Heart left ventricle (tissue), 16 donors: ENCODE data around the gene THAP4. TPM values are rescaled to one million over a fixed set of nuclear protein-coding genes. Genes with fewer than 3 reads are reported as not detected.
A peak's percentile ranks its signal among the peaks of the same experiment; 100 is the strongest.

Source experiments
- ATAC-seq, 4 donors: fragments of 200-7000 bp; cut with Tn5 transposase; one replicate each; pipeline ENCODE4 v1.9.1; 2020 to 2022; ENCODE audit warnings: moderate library complexity in 4 of 4, mild to moderate bottlenecking in 3 of 4, moderate number of reproducible peaks in 1 of 4
- DNase-seq, 5 donors: peaks; one replicate each; pipeline ENCODE4 v3.0.0-alpha.2; 2020
- H3K27ac ChIP-seq, 12 donors: fragments of 200-600 bp; sonication (generic) in 4 of 12; one replicate each; pipeline versions ENCODE4 v1.5.0 to v1.8.0; 2016 to 2022; ENCODE audit warnings: mild to moderate bottlenecking in 2 of 12
- H3K27me3 ChIP-seq, 9 donors: fragments of 200-600 bp; sonication (generic) in 2 of 9; one replicate each; pipeline versions ENCODE4 v1.5.1 to v1.8.0; 2016 to 2022; ENCODE audit warnings: mild to moderate bottlenecking in 3 of 9
- H3K36me3 ChIP-seq, 9 donors: fragments of 200-600 bp; sonication (generic) in 2 of 9; one replicate each; pipeline versions ENCODE4 v1.5.0 to v1.8.0; 2018 to 2022; ENCODE audit warnings: mild to moderate bottlenecking in 2 of 9
- H3K4me1 ChIP-seq, 12 donors: fragments of 200-600 bp; sonication (generic) in 4 of 12; one replicate each; pipeline versions ENCODE4 v1.5.0 to v1.8.0; 2016 to 2022; ENCODE audit warnings: mild to moderate bottlenecking in 3 of 12
- H3K4me3 ChIP-seq, 12 donors: fragments of 200-600 bp; sonication (generic) in 4 of 12; one replicate each; pipeline versions ENCODE4 v1.5.0 to v1.8.0; 2017 to 2022; ENCODE audit warnings: mild to moderate bottlenecking in 9 of 12, moderate library complexity in 4 of 12
- H3K9me3 ChIP-seq, 12 donors: fragments of 200-600 bp; sonication (generic) in 4 of 12; one replicate each; pipeline versions ENCODE4 v1.5.0 to v1.8.0; 2016 to 2022; ENCODE audit warnings: mild to moderate bottlenecking in 1 of 12
- POLR2A ChIP-seq, 2 donors: fragments of 450-650 bp; IDR thresholded peaks; one replicate each; pipeline ENCODE4 v1.6.1; 2017; ENCODE audit warnings: antibody characterized with exemption in 2 of 2, mild to moderate bottlenecking in 2 of 2, moderate library complexity in 2 of 2
- WGBS, 4 donors: extraction: QIAGEN DNeasy Blood & Tissue Kit in 2 of 4; methylation state at CpG; one replicate each; pipeline versions ENCODE4 v1.1.5 to v1.1.7; 2013 to 2018; 5-methylcytosine and 5-hydroxymethylcytosine counted together
- intact Hi-C, 10 donors: fragments of 100-400 bp; cut with DNase I; formaldehyde crosslinking; loops; one replicate each; pipeline versions ENCODE4 v1.11.1 to v1.14.2; 2022
- polyA plus RNA-seq, 2 donors: library from polyadenylated mRNA; stranded (reverse); fragments of 200-250 nt; gene quantifications; one replicate each; pipeline ENCODE4 v1.2.3, GENCODE V29; 2013
- total RNA-seq, 9 donors: library from RNA; depleted of rRNA in 2 of 9; stranded (reverse); fragments of >200 nt in 2 of 9; fragmentation: NEBNext Ultra II Directional in 3 of 9; extraction: Animal tissue kit (Norgen Biotek cat#: 25700) in 3 of 9; gene quantifications; one replicate each; pipeline versions ENCODE4 v1.1.0 to v1.2.4, GENCODE V29; 2016 to 2023
- TF ChIP-seq, protein P1 (sequence below), 12 donors: fragments of 200-600 bp; sonication (generic) in 4 of 12; IDR thresholded peaks; one replicate each; pipeline versions ENCODE4 v1.5.0 to v1.8.0; 2018 to 2022; ENCODE audit warnings: antibody characterized with exemption in 12 of 12, mild to moderate bottlenecking in 5 of 12
- donor health status: ischemic (EF 13 %, LVEDD 7.1; RV severe dilation, severe dysfunction).
- donor health status: healthy with polysubstance abuse.
- donor health status: DM: no; HTN: yes; CAD: no.
- donor health status: DM: no; HTN: no; CAD: no.
- donor health status: ischemic (EF 25% LVEDD 6.9; RV normal size, moderate dysfunction).
- donor health status: ischemic (EF 25% LVEDD 5.7; RV mildly dilated, moderate dysfunction).
- donor health status: healthy.
- donor health status: DM: yes; HTN: yes; CAD: no.
- donor health status: ischemic (EF 35%, LVEDD 5.7; RV mildly dilated, moderate dysfunction).
- donor health status: nonischemic (EF 11% LVEDD 7.7; RV severe dilation, severe dysfunction).
- donor health status: DM: yes; HTN: yes; CAD: no.
- donor health status: PGD.
- donor health status: ischemic (EF 29% LVEDD 5.4; RV normal size, mild dysfunction).
- donor health status: nonischemic (EF 23%, LVEDD 6.1; RV moderate dilation, normal function).

The THAP4 gene
- total and polyA plus RNA-seq, 11 donors, result 61.7 to 110 (median 80.4) TPM

GRCh38 chr2:241656190-241656741 lies 19.3 kb upstream of the THAP4 start:
- intact Hi-C loops, result loop anchor here in 3 of 10 donors (5.0 to 10.0 kb wide), 2 partner anchors 579 to 801 kb away; no protein-coding TSS in a partner anchor
- WGBS, 4 donors, result 69 to 81% (median 77%) methylated on average over 12 to 13 of the region's 13 CpGs
- no peaks in the 10 kb centered on the region for H3K9me3 ChIP-seq
- H3K27me3 ChIP-seq, result no peaks in the 10 kb centered on the region
- H3K4me1 ChIP-seq, result peaks cover 0 to 7% (median 0%) of the 10 kb centered on the region in 12 donors
- TF ChIP-seq, protein P1, sequence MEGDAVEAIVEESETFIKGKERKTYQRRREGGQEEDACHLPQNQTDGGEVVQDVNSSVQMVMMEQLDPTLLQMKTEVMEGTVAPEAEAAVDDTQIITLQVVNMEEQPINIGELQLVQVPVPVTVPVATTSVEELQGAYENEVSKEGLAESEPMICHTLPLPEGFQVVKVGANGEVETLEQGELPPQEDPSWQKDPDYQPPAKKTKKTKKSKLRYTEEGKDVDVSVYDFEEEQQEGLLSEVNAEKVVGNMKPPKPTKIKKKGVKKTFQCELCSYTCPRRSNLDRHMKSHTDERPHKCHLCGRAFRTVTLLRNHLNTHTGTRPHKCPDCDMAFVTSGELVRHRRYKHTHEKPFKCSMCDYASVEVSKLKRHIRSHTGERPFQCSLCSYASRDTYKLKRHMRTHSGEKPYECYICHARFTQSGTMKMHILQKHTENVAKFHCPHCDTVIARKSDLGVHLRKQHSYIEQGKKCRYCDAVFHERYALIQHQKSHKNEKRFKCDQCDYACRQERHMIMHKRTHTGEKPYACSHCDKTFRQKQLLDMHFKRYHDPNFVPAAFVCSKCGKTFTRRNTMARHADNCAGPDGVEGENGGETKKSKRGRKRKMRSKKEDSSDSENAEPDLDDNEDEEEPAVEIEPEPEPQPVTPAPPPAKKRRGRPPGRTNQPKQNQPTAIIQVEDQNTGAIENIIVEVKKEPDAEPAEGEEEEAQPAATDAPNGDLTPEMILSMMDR (IDR thresholded peaks at IDR 0.05), result no peak
- no peak for TF ChIP-seq POLR2A (IDR thresholded peaks at IDR 0.05)
- peak; percentile 12 to 77 (median 71) for ATAC-seq
- no peak overlapping the region for H3K4me3 ChIP-seq
- peak in 1 of 5 donors; percentile 56 for DNase-seq
- peak overlapping the region in 1 of 12 donors; percentile 24 for H3K27ac ChIP-seq
- H3K36me3 ChIP-seq, result peaks cover 0 to 99% (median 84%) of the 10 kb centered on the region in 9 donors

GRCh38 chr2:241655516-241656189 lies 18.7 kb upstream of the THAP4 start:
- DNase-seq, result no peak
- no peak overlapping the region for H3K27ac ChIP-seq

DNA sequence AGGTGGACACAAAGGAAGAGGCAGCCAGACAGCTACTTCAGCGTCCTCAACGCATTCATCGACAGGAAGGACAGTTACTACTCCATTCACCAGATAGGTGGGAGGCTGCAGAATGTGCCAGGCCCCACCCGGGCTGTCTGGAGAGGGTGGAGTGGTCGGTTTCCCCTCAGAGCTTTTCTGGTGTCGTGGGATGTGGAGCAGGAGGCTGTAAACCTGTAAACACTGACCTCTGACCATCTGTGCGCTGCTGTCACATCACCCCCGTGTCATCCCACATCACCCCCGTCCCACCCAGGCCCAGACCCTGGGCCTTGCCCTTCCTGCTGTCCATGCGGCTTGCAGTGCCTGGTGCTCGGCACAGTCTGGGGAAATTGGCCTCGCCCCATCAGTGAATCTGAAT lies 17.6 kb upstream of the THAP4 start:
- TF ChIP-seq POLR2A (IDR thresholded peaks at IDR 0.05), result no peak
- TF ChIP-seq, protein P1 (IDR thresholded peaks at IDR 0.05), result no peak
- DNase-seq (no peak), ATAC-seq (no peak)
- H3K4me1 ChIP-seq, result peaks cover 0 to 9% (median 0%) of the 10 kb centered on the region in 12 donors
- peaks cover 0 to 87% (median 72%) of the 10 kb centered on the region in 9 donors for H3K36me3 ChIP-seq
- no peak overlapping the region for H3K4me3 ChIP-seq
- H3K27me3 ChIP-seq, result no peaks in the 10 kb centered on the region
- intact Hi-C loops, result loop anchor here in 2 of 10 donors (10.0 kb wide), 1 partner anchor 800 kb away; no protein-coding TSS in a partner anchor
- no peaks in the 10 kb centered on the region for H3K9me3 ChIP-seq
- H3K27ac ChIP-seq, result no peak overlapping the region
- WGBS, 4 donors, result 77 to 86% (median 85%) methylated on average over 12 of the region's 12 CpGs

More at GRCh38 chr2:241655516-241656189, 18.7 kb upstream of the THAP4 start:
- no peak for ATAC-seq
- H3K27me3 ChIP-seq, result no peaks in the 10 kb centered on the region
- no peaks in the 10 kb centered on the region for H3K9me3 ChIP-seq
- WGBS, 4 donors, result 87 to 90% (median 88%) methylated on average over 17 of the region's 17 CpGs
- H3K4me3 ChIP-seq, result no peak overlapping the region
- intact Hi-C loops, result loop anchor here in 3 of 10 donors (5.0 to 10.0 kb wide), 2 partner anchors 578 to 801 kb away; no protein-coding TSS in a partner anchor
- peaks cover 0 to 97% (median 83%) of the 10 kb centered on the region in 9 donors for H3K36me3 ChIP-seq
- H3K4me1 ChIP-seq, result peaks cover 0 to 7% (median 0%) of the 10 kb centered on the region in 12 donors
- no peak for TF ChIP-seq POLR2A (IDR thresholded peaks at IDR 0.05)
- TF ChIP-seq, protein P1 (IDR thresholded peaks at IDR 0.05), result no peak

DNA sequence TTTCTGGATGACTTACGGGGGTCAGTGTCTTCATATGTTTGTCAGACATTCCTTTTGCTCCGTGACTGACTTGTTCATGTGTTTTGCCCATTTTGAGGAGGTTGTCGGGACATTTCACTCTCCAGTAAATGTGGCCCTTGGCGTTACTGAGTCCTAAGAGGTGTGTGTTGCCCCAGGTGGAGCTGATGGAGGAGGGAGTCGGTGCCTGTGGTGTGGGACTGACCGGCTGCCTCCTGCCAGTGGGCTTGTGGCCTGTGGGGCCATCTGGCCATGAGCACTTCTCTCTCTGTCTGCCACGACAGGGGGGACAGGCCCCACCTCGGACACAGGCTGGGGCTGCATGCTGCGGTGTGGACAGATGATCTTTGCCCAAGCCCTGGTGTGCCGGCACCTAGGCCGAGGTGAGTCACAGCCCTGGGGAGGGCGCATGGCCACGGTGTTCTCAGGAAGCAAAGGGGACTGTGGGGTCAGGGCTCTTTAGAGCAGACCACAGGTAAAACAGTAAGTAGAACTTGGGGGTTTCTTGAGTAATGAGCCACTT lies 16.3 kb upstream of the THAP4 start:
- ATAC-seq, result no peak
- intact Hi-C loops, result loop anchor here in 2 of 10 donors (10.0 kb wide), 1 partner anchor 798 kb away; no protein-coding TSS in a partner anchor
- WGBS, 4 donors, result 92 to 97% (median 97%) methylated on average over 13 of the region's 13 CpGs
- Histone ChIP-seq H3K27me3 (no peaks in the 10 kb centered on the region), H3K9me3 (no peaks in the 10 kb centered on the region), H3K4me3 (no peak overlapping the region), H3K36me3 (peaks cover 0 to 74% (median 62%) of the 10 kb centered on the region in 9 donors), H3K27ac (no peak overlapping the region), H3K4me1 (peaks cover 0 to 18% (median 5%) of the 10 kb centered on the region in 12 donors)
- TF ChIP-seq, protein P1 (IDR thresholded peaks at IDR 0.05), result no peak
- TF ChIP-seq POLR2A (IDR thresholded peaks at IDR 0.05), result no peak
- DNase-seq, result no peak
